ENCODE data around the gene PTGER1.

PTGER1 gene

DNA sequence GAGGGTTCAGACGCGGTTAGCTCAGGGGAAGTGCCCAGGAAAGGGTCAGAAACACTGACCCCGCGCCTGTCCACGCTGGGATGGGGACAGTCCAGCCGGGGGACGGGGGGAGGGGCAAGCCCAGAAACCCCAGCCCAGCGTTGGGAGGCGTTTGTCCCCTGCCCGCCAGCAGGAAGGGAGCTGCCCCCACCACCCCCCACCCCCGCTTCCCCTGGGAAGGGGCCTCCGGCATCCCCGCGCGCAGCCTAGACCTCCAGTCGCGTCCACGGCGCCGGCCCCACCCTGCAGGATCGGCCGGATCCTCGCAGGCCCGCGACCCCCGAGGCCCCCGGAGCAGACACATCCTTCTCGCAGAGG, 20.5 kb upstream of the PTGER1 start:
- peaks cover 32% of the 10 kb centered on the region for H3K27me3 ChIP-seq
- H3K27ac ChIP-seq: no peak overlapping the region
- no peaks in the 10 kb centered on the region for H3K9me3 ChIP-seq
- H3K4me1 ChIP-seq (ENCODE audit: control insufficient read depth in 1 of 2, insufficient read depth in 1 of 2, low read depth in 1 of 2, low read length in 1 of 2): peaks cover 16 to 17% of the 10 kb centered on the region in 2 experiments
- H3K4me3 ChIP-seq (ENCODE audit: low read depth in 1 of 2, low read length in 1 of 2): peak overlapping the region; percentile 20 to 84
- TF ChIP-seq, protein P1, sequence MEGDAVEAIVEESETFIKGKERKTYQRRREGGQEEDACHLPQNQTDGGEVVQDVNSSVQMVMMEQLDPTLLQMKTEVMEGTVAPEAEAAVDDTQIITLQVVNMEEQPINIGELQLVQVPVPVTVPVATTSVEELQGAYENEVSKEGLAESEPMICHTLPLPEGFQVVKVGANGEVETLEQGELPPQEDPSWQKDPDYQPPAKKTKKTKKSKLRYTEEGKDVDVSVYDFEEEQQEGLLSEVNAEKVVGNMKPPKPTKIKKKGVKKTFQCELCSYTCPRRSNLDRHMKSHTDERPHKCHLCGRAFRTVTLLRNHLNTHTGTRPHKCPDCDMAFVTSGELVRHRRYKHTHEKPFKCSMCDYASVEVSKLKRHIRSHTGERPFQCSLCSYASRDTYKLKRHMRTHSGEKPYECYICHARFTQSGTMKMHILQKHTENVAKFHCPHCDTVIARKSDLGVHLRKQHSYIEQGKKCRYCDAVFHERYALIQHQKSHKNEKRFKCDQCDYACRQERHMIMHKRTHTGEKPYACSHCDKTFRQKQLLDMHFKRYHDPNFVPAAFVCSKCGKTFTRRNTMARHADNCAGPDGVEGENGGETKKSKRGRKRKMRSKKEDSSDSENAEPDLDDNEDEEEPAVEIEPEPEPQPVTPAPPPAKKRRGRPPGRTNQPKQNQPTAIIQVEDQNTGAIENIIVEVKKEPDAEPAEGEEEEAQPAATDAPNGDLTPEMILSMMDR (IDR thresholded peaks at IDR 0.05): no peak
- H3K36me3 ChIP-seq: no peaks in the 10 kb centered on the region

DNA sequence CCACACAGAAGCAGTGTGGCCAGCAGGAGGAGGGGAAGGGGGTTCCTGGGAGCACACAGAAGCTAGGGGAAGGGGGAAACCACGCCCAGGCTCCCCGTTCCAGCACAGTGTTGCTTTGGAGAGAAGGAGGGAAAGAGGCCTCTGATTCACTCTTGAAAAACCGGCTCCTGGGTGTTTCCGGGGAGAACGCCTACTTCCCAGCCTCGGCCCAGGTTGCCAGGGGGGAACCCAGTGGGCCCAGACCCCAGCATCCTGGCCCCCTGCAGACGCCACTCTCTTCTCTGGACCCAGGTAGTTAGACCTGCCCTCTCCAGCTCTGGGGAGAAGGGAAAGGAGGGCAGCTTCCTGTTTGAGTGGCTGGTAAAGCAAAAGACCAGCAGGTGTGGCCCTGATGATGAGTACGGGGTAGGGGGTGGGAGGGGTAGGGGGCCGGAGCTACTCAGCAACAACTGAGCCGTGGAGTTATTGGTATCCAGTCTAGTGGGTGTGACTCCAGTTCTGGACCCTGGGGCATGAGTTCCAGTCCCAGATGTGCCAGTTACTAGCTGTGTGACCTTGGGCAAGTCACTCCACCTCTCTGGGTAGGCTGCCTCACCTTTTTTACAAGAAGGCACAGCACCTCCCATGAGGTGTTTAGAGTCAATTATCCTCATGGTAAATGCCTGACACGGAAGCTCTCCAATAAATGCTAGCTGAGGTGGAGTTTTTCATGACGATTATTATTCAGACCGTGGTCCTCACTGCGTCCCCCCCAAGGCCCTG, 19.9 kb upstream of the PTGER1 start:
- peak overlapping the region; percentile 20 to 84 for H3K4me3 ChIP-seq (ENCODE audit: low read depth in 1 of 2, low read length in 1 of 2)
- peaks cover 16 to 17% of the 10 kb centered on the region in 2 experiments for H3K4me1 ChIP-seq (ENCODE audit: control insufficient read depth in 1 of 2, insufficient read depth in 1 of 2, low read depth in 1 of 2, low read length in 1 of 2)
- H3K27me3 ChIP-seq: peaks cover 32% of the 10 kb centered on the region
- TF ChIP-seq, protein P1 (IDR thresholded peaks at IDR 0.05): no peak
- H3K36me3 ChIP-seq: no peaks in the 10 kb centered on the region
- no peaks in the 10 kb centered on the region for H3K9me3 ChIP-seq
- H3K27ac ChIP-seq: no peak overlapping the region

DNA sequence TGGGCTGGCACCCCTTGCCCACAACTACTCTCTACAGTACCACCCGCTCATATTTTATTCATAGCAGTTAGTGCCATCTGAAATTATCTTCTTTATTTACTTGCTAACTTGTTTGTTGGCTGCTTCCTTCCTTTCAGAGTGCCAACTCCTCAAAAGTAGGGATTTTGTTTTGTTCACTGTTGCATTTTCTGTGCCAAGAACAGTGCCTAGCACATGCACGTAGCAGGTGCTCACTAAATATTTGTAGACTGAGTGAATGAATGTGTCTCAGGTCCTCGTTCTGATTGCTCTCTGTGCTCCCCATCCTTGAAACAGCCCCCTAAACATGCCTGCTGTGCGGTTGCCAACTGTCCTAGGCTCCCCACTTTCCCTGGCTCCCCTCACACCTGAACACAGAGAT, 19.3 kb upstream of the PTGER1 start:
- no peak overlapping the region for H3K4me3 ChIP-seq (ENCODE audit: low read depth in 1 of 2, low read length in 1 of 2)
- TF ChIP-seq, protein P1 (IDR thresholded peaks at IDR 0.05): no peak

GRCh38 chr19:14492756-14493337, 17.7 kb upstream of the PTGER1 start:
- Histone ChIP-seq H3K27me3 (peaks cover 32% of the 10 kb centered on the region), H3K36me3 (no peaks in the 10 kb centered on the region), H3K9me3 (no peaks in the 10 kb centered on the region), H3K4me3 (ENCODE audit: low read depth in 1 of 2, low read length in 1 of 2) (no peak overlapping the region), H3K4me1 (ENCODE audit: control insufficient read depth in 1 of 2, insufficient read depth in 1 of 2, low read depth in 1 of 2, low read length in 1 of 2) (peaks cover 15 to 16% of the 10 kb centered on the region in 2 experiments), H3K27ac (no peak overlapping the region)
- TF ChIP-seq, protein P1 (IDR thresholded peaks at IDR 0.05): no peak

More for the DNA sequence above, 19.3 kb upstream of the PTGER1 start:
- Histone ChIP-seq H3K27ac (no peak overlapping the region), H3K9me3 (no peaks in the 10 kb centered on the region), H3K4me1 (ENCODE audit: control insufficient read depth in 1 of 2, insufficient read depth in 1 of 2, low read depth in 1 of 2, low read length in 1 of 2) (peaks cover 16 to 17% of the 10 kb centered on the region in 2 experiments), H3K36me3 (no peaks in the 10 kb centered on the region), H3K27me3 (peaks cover 32% of the 10 kb centered on the region)

DNA sequence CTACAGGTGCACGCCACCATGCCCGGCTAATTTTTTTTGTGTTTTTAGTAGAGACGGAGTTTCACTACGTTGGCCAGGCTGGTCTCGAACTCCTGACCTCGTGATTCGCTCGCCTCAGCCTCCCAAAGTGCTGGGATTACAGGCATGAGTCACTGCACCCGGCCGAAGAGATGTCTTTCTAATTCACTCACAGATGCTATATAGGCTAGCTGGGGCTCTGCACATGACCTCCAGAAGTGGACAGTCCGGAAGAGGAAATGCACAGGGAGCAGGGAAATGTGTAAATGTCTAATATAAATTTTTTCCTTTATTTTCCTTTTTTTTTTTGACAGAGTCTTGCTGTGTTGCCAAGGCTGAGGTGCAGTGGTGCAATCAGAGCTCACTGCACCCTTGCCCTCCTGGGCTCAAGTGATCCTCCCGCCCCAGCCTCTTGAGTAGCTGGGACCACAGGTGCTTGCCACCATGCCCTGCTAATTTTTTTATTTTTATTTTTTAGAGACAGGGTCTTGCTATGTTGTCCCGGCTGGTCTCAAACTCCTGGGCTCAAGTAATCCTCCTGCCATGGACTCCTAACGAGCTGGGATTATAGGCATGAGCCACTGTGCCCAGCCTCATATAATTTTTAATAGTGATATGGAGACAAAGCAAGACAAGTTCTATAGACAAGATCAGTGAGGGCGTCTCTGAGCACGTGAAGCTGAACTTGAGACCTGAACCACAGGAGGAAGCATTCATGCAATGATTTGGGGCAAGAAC, 12.4 kb upstream of the PTGER1 start:
- H3K4me3 ChIP-seq (ENCODE audit: low read depth in 1 of 2, low read length in 1 of 2): no peak overlapping the region
- no peaks in the 10 kb centered on the region for H3K9me3 ChIP-seq
- H3K27me3 ChIP-seq: no peaks in the 10 kb centered on the region
- no peak overlapping the region for H3K27ac ChIP-seq
- TF ChIP-seq, protein P1 (IDR thresholded peaks at IDR 0.05): no peak
- H3K36me3 ChIP-seq: no peaks in the 10 kb centered on the region
- H3K4me1 ChIP-seq (ENCODE audit: control insufficient read depth in 1 of 2, insufficient read depth in 1 of 2, low read depth in 1 of 2, low read length in 1 of 2): no peaks in the 10 kb centered on the region
